CD4-positive, alpha-beta T cell treated with Interleukin-17A for 1 hour (primary cell): Measurements from ENCODE around the gene PMM2.
"Not testable (repeated sequence)": the region's sequence is repeated elsewhere in the genome, so short reads cannot be mapped to it uniquely, and the experiment has no call there.

ENCODE experiments used
- DNase-seq: peaks from one replicate; pipeline ENCODE4 v3.0.0-alpha.2; 2020

Gene PMM2

DNA sequence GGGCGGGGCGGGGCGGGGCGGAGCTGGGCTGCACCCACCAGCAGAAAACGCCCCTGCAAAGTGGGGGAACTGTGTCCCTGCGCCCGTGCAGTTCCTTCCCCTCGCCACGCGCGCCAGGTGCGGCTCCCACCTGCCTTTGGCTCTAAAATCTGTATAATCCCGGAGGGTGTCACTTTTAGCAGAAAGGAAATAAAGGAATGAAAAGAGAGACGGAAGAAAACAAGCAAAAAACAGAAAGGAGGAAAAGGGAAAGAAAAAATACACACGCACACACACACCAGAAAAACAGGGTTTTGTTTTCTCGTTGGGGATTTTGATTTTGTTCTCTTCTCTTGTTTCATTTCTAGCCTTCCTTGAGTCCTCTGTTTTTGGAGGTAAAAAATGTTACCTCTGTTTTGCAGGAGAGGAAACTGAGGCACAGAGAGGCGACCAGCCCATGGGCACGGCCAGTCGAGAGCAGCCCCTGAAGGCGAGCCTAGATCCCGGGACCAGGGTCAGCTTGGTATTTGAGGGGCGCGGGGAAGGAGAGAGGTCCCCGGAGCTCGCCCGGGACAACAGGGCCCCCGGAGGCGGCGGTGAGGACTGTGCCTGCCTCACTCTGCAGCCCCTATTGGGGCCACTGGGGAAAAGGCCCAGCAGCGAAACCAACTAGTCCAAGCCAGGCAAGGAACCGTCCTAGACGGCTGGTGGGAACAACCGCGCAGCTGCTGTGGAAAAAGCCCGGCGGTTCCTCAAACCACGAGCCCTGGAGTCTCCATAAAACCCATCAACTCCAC lies 71.8 kb downstream of the PMM2 start:
- DNase-seq = no peak

DNA sequence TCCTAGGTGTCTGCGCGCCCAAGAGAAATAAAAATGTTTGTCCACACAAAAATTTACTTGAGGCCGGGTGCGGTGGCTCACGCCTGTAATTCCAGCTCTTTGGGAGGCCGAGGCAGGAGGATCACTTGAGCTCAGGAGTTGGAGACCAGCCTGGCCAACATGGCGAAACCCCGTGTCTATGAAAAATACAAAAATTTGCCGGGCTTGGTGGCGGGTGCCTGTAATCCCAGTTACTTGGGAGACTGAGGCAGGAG lies 72.3 kb downstream of the PMM2 start:
- not testable (repeated sequence) for DNase-seq

DNA sequence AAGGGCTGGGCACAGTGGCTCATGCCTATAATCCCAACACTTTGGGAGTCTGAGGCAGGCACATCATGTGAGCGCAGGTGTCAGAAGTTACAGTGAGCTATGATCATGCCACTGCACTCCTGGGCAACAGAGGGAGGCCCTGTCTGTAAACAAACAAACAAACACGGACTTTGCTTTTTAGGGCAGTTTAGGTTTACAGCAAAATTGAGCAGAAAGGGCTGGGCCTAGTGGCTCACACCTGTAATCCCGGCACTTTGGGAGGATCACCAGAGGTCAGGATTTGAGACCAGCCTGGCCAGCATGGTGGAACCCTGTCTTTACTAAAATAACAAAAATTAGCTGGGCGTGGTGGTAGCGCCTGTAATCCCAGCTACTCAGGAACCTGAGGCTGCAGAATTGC lies 74.4 kb downstream of the PMM2 start:
- DNase-seq = no peak

DNA sequence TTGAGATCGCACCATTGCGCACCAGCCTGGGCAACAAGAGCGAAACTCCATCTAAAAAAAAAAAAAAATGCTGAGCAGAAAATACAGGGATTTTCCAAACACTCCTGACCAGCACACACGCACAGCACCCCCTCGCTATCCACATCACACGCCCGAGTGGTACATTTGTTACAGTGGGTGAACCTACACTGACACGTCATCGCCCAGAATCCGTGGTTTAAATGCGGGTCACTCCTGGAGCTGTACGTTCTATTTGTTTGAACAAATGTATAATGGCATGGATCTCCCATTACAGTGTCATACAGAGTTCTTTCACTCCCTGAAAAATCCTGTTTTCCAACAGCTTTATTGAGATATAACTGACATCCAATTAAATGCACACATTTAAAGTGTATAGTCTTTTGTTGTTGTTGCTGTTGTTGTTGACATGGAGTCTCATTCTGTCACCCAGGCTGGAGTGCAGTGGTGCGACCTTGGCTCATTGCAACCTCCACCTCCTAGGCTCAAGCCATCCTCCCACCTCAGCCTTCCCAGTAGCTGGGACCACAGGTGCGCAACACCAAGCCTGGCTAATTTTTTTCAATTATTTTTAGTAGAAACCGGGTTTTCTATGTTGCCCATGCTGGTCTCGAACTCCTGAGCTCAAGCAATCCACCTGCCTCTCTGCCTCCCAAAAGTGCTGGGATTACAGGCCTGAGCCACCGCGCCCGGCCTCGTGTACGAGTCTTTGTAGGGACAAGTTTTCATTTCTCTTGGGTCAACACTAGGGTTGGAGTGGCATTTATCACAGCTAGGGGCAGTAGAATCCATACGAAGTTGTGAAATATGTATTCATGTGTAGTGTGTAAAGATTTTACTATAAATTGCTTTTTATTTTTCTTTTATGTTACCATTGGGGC lies 75.6 kb downstream of the PMM2 start:
- DNase-seq = no peak

DNA sequence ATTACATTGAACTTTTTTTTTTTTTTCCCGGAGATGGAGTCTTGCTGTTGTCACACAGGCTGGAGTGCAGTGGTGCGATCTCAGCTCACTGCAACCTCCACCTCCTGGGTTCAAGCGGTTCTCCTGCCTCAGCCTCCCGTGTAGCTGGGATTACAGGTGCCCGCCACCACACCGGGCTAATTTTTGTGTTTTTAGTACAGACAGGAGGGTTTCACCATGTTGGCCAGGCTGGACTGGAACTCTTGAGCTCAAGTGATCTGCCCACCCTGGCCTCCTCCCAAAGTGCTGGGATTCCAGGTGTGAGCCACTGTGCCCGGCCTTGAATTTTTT lies 76.2 kb downstream of the PMM2 start:
- not testable (repeated sequence) for DNase-seq

DNA sequence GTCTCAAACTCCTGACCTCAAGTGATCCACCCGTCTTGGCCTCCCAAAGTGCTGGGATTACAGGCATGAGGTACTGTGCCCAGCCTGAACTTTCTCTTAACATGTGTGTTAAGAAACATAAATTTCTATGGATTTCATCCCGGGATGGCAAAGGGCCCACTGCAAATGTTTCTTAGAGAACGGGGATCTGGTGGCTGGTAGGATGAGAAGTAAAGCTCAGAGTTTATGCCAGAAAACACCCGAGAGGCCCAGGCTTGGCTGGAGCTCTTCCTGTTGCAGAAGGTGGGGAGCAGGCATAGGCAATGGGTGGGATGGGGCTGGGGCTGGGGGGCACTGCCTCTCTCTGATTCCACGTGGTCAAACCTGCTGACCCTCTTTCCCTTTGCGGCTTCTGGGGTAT lies 76.7 kb downstream of the PMM2 start:
- no peak for DNase-seq

DNA sequence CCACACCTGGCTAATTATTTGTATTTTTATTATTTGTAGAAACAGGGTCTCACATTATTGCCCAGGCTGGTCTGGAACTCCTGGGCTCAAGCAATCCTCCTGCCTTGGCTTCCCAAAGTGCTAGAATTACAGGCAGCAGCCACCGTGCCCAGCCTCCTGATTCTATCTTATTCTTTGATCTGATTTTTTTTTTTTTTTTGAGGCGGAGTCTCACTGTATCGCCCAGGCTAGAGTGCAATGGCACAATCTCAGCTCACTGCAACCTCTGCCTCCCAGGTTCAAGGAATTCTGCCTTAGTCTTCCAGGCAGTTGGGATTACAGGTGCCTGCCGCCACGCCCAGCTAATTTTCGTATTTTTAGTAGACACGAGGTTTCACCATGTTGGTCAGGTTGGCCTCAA lies 77.7 kb downstream of the PMM2 start:
- not testable (repeated sequence) for DNase-seq

DNA sequence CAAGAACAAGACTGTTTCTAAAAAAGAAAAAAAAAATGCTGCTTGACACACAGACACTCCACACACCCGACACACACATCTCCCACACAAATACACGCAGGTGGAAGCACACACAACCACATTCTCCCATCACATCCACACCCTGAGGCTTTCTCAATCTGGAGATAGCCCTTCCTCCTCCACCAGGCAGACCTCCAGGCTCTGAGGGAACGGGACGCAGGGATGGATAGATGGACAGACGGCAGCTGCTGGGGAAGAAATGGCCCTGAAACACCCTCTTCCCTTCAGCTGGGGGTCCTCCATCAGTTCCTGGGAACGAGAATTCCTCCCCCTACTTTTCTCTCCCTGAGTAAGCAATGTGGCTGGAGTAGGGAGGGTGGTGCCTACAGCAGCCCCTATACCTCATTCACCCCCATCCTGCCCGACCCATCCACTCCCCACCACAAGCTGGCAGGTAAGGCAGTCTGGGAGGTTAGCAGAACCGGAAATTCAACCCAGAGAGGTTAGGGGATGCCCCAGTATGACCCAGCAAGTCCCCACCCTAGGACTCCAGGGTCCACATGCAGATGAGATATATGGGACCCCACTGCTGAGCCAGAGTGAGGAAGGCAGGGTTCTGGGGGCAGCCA lies 80.4 kb downstream of the PMM2 start:
- no peak for DNase-seq

DNA sequence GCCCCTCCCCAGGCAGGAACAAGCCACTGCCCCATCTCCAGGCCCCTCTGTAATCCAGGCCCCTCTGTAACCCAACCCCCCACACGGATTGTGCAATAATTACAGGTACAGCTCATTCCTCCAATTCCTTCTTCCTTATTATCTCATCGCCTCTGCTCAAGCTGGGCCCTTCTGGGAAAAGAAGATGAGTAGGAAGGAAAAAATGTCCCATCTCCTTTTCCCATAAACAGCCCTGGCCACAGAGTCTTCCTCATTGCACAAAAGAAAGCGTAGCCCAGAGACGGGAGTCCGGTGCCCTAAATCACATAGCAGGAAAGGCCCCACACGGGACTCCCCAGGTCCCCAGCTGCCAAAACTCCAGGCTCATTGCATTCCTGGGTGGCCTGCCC lies 80.9 kb downstream of the PMM2 start:
- no peak for DNase-seq

DNA sequence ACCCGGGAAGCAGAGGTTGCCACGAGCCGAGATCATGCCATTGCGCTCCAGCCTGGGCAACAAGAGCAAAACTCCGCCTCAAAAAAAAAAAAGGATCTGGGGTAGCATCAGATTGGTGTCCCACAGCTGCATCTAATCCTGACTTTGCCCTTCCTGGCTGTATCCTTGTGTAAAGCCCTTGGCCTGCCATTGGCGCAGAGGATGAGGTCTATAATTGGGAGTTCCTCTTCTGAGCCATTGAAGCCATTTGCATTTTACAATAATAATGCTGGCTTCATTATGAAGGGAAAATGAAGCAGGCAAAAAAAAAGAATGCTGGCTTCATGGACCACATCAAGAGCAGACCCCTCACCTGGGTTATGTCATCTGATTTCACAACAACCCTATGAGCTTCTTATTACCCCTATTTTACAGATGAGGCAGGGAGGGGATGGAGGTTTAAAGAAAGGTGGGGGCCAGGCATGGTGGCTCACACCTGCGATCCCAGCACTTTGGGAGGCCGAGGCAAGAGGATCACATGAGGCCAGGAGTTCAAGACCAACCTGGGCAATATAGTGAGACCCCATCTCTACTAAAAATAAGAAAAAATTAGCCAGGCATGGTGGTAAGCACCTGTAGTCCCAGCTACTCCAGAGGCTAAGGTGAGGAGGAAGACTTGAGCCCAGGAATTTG lies 83.3 kb downstream of the PMM2 start:
- no peak for DNase-seq

DNA sequence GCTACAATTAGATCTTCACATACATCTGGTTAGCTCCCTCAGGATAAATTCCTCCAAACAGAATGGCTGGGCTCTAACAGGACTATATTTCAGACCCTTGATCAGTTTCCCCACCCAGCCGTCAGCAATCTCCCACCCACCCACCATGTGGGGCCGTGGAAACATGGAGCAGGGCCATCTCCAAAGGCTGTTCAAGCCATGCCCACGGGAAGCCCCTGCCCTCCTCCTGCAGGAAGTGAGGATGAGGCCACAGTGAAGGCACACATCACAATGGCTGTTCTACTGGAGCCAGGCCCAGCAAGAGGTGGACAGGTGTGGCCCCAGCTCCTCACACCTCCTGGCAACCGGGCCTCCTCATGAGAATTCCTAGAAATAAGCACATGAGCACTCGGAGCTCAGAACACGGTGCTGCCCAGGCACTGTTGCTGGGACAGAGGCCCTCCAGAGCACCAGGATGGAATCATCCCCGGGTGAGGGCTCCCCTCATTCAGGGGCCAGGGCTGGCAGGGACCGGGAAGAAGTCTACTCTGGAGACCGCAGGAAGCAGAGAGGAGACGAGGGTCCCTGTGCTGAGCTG lies 84.5 kb downstream of the PMM2 start, which contains the start of gene LITAFD:
Gene LITAFD (plus strand): TSS at position 311 of the 577 bp plus-strand sequence. CDS start 2,005 bp downstream, outside the sequence.
- DNase-seq = no peak

DNA sequence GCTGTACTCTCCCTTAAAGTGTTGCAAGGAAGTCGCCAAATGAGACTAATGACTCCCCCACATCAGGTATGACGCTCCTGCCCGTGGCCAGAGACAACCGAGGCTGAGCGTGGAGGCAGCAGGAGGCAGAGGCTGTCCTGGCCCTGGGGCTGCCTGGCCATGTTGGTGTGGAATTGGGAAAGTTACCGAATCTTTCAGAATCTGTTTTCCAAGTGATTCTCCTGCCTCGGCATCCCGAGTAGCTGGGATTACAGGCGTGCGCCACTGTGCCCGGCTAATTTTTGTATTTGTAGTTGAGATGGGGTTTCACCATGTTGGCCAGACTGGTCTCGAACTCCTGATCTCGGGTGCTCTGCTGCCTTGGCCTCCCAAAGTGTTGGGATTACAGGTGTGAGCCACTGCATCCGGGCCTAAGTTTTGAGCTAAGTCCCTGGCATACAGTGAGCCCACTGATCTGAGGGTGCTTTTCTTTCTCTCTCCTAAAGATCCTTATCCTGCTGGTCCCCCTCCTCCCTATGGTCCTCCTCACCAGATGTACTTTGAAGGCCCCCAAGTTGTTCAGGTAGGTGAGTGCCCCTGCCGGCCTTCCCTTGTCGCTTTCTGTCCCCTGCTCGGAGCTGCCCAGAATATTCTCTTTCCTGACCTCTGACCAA lies 85.2 kb downstream of the PMM2 start:
- no peak for DNase-seq

DNA sequence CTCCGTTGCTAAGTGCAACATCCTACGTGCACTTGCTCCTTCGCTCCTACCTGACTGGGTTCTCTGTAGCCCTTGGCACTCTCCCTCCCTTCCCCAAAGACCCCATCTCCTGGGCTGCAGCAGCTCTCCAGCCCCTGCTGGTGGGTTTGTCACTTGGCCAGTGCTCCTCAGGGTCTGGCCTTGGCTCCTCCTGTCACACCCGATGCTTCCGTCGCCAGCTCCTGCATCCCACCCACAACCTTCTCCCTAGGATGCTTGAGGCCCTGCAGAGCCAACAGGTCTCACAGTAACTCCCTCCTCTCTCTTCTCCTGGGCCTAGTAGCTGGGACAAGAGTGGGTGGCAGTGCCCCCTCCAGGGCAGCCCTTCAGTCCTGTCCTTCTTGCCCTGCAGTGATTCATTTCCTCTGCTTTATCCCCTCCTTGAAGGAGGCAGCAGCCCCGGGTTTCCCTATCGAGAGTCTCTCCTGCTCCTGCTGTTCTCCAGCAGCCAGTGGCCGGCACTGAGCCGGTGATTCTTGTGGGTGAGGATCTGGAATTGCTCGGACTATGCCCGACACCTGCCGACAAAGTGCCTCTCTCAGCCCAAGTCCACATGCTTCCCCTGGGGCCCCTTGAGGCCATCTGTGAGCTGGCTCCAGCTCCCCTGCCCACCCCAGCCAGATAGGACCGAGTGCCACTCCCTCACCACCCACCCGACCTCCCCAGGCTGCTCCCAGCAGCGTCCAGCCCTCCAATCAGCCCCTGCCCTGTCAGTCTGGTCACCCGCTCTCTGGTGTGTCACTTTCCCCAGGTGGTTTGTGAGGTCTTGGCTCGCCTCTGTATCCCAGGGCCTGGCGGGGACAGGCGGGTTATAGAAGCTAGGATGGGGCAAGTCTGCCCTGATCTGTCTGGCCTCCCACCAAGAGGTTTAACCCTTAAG lies 88.3 kb downstream of the PMM2 start:
- no peak for DNase-seq

DNA sequence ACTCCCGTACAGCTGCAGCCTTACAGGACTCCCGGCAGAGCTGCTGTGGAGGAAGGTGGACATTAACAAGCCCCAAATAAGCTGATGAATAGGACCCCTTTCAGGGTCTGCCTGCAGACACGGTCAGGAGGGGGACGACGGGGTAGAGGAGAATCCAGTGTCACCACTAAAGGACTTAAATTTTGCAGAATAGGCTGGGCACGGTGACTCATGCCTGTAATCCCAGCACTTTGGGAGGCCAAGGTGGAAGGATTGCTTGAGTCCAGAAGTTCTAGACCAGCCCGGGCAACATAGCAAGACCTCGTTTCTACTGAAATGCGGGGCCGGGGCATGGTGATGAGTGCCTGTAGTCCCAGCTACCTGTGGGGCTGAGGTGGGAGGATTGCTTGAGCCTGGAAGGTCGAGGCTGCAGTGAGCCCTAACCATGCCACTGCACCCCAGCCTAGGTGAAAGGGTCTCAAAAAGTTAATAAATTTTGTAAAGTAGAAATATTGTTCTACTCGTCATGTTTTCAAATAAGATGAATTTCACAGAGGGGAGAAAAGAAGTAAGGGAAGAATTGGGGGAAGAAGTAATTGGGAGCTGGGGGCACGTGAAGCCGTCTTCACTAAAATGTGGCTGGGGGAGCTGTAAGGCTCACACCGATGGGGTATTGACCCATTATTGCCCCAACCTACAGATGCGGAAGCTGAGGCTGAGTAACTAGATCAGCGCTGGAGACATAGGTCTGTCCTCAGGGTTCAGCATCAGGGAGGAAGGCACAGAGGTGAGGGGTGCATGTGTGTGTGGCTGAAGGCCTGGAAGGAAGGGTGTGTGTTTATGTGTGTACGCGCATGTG lies 89.2 kb downstream of the PMM2 start:
- no peak for DNase-seq

DNA sequence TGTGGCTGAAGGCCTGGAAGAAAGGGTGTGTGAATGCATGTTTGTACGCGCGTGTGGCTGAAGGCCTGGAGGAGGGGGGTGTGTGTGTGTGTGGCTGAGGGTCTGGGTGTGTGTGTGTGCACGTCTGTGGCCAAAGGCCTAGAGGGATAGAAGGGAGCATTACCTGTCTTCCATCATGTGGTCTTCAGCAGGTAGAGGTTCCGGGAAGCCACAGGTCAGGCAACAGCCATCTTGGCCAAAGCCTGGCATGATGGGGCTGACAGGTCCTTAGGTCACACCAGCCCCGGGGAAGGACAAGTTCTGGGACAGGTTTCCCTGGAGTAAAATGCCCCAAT lies 89.8 kb downstream of the PMM2 start:
- no peak for DNase-seq

DNA sequence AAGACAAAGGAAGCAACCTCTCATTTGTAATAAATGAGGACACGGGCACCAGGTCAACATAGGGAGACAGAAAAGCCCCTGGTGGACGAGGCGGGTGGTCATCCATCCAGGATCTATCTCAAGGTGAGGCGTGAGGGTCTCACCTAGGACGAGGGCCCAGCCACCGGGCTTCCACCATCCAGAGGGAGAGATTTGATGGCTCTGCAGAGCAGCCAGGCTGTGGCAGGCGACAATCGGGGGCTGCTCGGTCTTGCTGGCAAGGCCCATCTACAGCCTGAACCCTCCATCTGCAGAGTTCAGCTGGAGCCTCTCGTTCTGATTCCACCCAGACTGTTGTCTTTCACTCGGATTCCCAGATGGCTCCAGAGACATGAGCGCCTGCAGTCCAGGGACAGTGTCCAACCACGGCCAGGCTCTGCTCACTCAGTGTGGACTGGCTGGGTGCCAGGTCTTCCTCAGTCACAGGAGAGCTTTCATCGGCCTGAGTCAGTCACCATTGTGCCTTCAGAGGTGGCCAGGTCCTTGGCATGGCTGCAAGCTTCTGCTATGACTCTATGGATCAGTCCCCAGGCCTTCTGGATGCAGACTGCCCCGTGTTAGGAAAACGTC lies 90.4 kb downstream of the PMM2 start:
- no peak for DNase-seq

DNA sequence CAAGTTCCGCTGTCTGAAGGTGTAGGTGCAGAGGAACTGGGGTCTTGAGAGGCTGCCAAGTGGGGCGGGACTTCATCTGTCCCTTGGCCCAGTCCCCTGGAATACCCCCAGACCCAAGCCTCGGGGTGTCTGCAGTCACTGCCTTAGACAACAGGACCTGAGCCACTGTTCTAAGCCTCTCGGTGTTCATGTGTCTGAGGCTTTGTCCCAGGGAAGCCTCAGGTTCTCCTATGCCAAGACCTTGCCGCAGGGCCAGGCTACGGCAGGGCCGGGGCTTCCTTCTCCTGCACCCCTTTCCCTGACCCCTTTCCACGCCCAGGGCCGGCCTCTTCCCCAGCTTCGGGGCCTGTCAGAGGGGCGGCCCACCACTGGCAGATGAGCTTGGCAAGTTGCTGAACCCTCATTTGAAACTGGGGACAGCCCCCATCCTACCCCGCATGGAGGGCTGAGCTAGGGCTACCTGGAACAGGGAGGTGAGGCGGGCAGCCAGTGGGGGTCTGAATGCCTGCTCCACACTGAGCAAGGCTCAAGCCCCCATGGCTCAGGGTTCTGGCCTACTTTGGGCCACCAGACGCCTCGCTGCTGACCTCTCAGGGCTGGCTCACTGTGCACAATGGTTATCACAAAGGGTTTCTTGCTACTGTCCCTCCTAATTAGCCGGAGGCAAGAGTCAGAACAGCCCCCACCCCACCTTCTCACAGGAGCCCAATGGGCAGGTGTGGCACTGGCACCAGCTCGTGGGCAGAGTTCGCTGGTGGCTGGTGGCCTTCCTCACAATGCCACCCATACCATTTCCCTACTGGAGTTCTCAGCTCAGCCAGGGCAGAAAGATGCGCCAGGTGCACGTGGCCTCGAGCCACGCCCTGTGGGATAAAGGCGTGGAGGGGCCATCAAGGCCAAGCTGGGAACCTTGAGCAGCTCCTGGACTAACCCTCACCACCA lies 91.6 kb downstream of the PMM2 start:
- DNase-seq = no peak

DNA sequence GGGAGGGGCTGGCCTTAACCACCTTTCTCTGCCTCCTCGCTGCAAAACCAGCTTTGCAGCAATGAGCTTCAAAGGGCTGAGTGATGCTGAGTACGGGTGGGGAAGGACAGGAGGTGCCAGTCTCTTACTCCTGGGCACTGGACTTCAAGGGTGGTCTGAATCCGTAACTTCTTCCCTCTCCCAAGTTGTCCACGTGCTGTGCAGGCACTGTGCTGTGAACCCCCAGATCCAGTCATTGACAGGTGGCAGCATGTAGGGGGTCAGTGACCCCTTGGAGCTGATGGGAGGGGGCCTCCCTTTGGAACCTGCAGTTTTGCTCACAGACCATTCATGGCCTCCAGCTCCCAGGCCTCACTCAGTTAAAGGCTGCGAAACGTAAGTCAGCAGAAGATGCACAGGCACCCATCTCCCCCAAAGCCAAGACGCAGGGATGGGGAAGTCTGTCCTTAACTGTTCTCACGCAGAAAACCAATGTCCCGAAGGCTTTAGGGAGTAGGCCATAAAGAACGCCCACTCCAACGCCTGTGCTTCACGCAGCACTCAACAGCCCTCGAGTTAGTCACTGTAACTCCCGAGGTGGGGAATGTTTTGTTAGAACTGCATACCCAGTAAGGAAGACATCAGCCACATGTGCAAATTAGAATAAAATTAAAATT lies 92.4 kb downstream of the PMM2 start:
- no peak for DNase-seq

DNA sequence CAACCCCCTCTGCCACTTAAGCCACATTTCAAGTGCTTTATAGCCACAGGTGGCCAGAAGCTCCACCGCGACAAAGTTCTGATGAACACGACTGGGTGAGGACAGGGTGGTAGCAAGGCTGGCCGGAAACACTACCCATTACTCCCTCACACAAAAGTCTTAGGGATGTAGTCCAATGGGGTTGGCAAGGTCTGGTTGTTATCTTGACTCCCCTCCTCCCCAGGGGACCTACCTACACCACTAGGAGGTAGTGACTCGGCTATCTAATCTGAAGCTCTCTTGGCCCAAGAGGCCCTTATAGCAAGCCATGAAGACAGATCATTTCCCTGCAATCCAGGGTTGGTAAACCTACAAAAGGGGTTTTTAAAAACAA lies 92.9 kb downstream of the PMM2 start:
- no peak for DNase-seq
